GM18502 (cell line): ENCODE measurements around the gene CHM.
"Not testable (repeated sequence)": the region's sequence is repeated elsewhere in the genome, so short reads cannot be mapped to it uniquely, and the experiment has no call there.

ENCODE experiments used
- ATAC-seq: cut with Tn5 transposase; IDR thresholded peaks from one replicate; pipeline ENCODE4 v1.9.1; 2021; ENCODE audit warnings: mild to moderate bottlenecking; ENCODE audit not compliant: unreplicated experiment, poor library complexity

CHM gene

GRCh38 chrX:86047174-86047935, at the start of gene CHM:
CHM (minus strand) TSS chrX:86047558; CDS start chrX:86047532, 26 bp downstream.
- ATAC-seq, result peak; percentile 99

DNA sequence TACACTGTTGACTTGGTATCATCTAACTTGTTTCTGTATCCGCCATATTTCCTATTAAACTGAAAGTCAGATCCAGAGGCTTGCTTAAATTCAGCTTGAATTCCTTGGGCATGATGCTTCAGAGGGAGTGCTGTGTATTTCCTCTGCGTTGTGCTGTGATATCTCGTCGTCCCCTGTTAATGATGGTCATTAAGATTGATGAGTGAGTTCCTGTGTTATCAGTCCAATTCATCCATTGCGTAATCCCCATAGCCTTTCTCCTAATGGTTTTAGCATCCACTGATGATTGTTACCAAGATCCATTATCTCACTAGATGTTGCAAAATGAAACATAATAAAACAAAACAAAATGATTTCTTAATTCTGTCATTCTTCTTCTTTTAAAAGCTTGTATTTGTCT, 31.3 kb upstream of the CHM start:
- no peak for ATAC-seq

GRCh38 chrX:86066998-86067397, 19.6 kb upstream of the CHM start:
- no peak for ATAC-seq

- no peak for ATAC-seq
Observed at GRCh38 chrX:86061407-86061806, 14.0 kb upstream of the CHM start.

GRCh38 chrX:86051741-86052140, 4.4 kb upstream of the CHM start:
- no peak for ATAC-seq

- ATAC-seq, result no peak
Observed at GRCh38 chrX:86047936-86048280, 550 bp upstream of the CHM start.

GRCh38 chrX:86044216-86044615, 3.1 kb downstream of the CHM start:
- no peak for ATAC-seq

- ATAC-seq, result no peak
Observed at GRCh38 chrX:86039625-86040568, 7.5 kb downstream of the CHM start.

DNA sequence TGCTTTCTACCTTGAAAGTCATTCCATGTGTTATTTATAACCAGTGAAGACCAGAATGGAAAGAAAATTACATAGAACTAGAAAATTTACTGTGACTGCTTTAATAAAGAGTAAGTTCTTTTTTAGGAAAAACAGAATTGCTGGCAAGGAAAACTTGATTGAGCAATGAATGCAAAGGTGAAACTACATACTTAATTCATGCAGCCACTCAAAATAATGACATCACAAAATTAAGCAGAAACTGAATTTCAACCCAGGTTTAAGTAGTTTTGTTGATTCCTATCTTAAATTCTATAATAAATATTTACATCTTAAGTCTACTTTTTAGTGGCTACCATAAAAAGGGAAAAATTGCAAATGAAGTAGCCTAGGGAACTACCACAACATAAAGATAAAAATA, 14.0 kb downstream of the CHM start:
- ATAC-seq, result no peak

DNA sequence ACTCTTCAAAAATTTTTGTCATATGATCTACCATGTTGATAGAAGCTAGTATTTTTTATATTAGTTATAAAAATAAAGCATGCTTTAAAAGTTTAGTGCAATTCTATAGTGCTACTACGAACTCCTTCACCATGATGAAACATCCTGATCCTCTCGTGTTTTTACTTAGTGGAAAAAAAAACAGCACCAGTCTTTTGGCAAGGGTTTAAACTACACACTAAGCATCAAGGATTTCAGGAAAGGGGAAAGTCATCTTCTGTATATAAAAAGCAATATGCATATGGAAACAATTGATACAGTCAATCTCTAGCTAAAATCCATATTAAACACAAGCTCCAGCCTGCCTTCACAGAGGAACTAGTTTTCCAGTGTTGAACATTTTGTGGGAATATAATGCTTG, 18.7 kb downstream of the CHM start:
- no peak for ATAC-seq

DNA sequence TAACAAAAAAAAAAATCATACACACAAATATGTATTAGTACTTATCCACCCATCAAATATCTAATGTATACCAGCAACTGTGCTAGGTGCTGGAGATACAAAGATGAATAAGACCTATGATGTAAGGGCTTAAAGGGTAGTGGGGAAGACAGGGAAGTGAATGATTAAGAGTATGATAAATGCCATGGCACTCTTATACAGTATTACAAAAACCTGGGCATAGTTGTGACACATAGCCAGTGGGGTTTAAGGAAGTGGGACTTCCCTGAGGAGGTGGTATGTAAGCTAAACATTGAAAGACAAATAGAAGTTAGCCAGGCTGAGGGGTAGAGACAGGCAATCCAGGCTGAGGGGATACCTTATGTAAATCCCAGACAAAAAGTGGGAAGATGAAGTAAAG, 23.5 kb downstream of the CHM start:
- ATAC-seq, result no peak

DNA sequence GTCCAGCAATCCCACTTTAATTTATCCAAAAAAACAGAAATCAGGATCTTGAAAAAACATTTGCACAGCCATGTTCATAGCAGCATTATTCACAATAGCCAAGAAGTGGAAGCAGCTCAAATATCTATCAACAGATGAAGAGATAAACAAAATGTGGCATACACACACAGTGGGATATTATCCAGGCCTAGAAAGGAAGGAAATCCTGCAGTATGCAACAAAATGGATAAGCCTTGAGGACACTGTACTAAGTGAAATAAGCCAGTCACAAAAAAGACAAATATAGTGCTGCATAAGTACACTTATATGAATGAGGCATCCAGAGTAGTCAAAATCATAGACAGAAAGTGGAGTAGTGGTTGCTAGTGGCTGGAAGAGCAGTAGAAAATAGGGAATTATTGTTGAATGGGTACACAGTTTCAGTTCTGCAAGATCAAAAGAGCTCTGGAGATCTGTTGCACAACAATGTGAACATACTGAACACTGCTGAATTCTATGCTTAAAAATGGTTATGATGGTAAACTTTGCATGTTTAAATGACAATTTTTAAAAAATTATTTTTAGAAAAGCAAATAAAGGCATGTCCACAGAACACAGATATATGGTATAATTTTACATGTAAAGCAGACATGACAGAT, 25.6 kb downstream of the CHM start:
- ATAC-seq, result no peak

GRCh38 chrX:86016139-86016538, 31.2 kb downstream of the CHM start:
- ATAC-seq, result no peak

DNA sequence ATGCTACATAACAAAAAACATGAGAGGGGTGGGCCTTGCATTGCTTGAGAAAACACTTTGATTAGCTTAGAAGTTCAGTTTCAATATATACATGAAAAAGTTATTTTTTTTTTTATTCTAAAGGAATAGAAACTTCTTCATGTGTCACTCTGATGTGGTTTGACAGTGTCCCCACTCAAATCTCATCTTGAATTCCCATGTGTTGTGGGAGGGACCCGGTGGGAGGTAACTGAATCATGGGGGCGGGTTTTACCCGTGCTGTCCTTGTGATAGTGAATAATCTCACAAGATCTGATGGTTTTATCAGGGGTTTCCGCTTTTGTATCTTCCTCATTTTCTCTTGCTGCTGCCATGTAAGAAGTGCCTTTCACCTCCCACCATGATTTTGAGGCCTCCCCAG, 32.4 kb downstream of the CHM start:
- ATAC-seq, result not testable (repeated sequence)

DNA sequence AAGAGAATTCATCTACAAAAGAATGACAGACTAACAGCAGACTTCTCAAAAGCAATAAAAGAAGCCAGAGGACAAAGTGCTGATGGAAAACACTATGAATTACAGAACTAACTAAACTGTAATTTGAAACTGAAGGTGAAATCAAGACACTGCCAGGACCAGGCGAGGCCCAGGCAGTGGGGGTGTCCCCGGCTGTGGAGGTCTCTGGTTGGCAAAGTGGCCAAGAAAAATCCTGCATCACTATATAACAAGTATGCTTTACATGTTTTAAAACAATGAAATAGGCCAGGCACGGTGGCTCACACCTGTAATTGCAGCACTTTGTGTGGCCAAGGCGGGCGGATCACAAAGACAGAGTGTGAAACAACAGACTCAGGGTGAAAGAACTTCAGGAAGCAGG, 32.9 kb downstream of the CHM start:
- no peak for ATAC-seq

GRCh38 chrX:86013792-86014191, 33.6 kb downstream of the CHM start:
- no peak for ATAC-seq

- no peak for ATAC-seq
Observed at GRCh38 chrX:86012188-86012587, 35.2 kb downstream of the CHM start.

DNA sequence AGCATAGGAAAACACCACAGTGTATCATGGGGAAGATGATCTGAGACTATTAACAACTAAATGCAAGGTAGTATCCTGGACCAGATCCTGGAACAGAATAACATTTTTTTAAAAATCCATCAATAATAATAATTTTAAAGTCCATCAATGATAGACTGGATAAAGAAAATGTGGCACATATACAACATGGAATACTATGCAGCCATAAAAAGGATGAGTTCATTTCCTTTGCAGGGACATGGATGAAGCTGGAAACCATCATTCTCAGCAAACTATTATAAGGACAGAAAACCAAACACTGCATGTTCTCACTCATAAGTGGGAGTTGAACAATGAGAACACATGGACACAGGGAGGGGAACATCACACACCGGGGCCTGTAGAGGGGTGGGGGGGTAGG, 37.6 kb downstream of the CHM start:
- ATAC-seq, result not testable (repeated sequence)

DNA sequence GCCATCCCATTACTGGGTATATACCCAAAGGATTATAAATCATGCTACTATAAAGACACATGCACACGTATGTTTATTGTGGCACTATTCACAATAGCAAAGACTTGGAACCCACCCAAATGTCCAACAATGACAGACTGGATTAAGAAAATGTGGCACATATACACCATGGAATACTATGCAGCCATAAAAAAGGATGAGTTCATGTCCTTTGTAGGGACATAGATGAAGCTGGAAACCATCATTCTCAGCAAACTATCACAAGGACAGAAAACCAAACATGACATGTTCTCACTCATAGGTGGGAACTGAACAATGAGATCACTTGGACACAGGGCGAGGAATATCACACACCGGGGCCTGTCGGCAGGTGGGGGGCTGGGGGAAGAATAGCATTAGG, 39.5 kb downstream of the CHM start:
- not testable (repeated sequence) for ATAC-seq

DNA sequence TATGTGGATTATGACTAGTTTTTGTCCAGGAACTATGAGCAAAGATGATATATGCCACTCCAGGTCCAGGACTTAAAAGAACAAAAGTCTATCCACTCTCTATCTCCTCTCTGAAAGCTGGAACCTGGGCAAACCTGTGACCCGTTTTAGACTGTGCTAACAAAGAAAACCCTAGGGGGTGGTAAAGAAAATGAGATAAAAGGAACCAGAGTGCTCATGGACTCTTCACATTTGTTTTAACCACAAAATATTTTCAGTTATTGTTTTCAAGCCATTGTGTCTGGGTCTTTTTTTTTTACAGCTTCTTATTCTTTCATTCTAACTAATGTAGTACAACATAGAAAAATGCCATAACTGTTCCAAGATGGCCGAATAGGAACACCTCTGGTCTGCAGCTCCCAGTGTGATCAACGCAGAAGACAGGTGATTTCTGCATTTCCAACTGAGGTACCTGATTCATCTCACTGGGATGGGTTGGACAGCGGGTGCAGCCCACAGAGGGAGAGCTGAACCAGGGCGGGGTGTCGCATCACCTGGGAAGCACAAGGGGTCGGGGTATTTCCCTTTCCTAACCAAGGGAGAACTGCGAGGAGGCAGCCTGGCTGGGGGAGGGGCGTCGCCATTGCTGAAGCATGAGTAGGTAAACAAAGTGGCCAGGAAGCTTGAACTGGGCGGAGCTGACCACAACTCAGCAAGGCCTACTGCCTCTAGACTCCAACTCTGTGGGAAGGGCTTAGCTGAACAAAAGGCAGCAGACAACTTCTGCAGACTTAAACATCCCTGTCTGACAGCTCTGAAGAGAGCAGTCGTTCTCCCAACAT, 45.1 kb downstream of the CHM start:
- ATAC-seq, result peak; percentile 70
